ENCODE results near the gene SPAG16.

DNA sequence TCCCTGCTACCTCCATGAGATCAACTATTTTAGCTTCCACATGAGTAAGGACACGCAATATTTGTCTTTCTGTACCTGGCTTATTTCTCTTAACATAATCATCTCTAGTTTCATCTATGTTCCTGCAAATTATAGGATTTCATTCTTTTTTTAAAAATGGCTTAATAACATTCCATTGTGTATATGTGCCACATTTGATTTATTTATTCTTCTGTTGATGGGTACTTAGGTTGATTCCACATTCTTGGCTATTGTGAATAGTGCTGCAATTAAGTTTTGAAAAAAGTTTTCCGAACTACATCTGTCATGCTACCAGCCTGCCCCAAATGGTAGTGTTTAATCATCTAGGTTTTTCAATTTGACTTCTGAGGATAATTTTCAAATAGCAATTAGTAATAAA is 36.3 kb downstream of the SPAG16 start:
- no peak for TF ChIP-seq SUZ12 (IDR thresholded peaks at IDR 0.05; ENCODE audit: extremely low read depth, insufficient read depth, insufficient read length)
- no peak for TF ChIP-seq YY1 (IDR thresholded peaks at IDR 0.05; ENCODE audit: insufficient read depth, insufficient read length)
- TF ChIP-seq ZNF274 (IDR thresholded peaks at IDR 0.05; ENCODE audit: low read depth, low read length) = no peak

All from NT2/D1 (cell line).